GM12865 (cell line): ENCODE results near the gene CPEB3.
"Not testable (repeated sequence)": the region's sequence is repeated elsewhere in the genome, so short reads cannot be mapped to it uniquely, and the experiment has no call there.

Experiments
- DNase-seq: peaks from one replicate; pipeline ENCODE4 v3.0.0; 2010; ENCODE audit warnings: low read depth
- H3K4me3 ChIP-seq: 2 replicates; pipeline ENCODE4 v1.5.1; 2011; ENCODE audit warnings: mild to moderate bottlenecking, low read depth, low read length, control low read depth
- TF ChIP-seq, protein P1 (sequence below): IDR thresholded peaks from 2 replicates; pipeline ENCODE4 v1.5.1; 2011; ENCODE audit warnings: low read length, control low read depth, low read depth, inconsistent platforms; ENCODE audit not compliant: insufficient read depth; ENCODE audit errors: missing control alignments

The CPEB3 gene

DNA sequence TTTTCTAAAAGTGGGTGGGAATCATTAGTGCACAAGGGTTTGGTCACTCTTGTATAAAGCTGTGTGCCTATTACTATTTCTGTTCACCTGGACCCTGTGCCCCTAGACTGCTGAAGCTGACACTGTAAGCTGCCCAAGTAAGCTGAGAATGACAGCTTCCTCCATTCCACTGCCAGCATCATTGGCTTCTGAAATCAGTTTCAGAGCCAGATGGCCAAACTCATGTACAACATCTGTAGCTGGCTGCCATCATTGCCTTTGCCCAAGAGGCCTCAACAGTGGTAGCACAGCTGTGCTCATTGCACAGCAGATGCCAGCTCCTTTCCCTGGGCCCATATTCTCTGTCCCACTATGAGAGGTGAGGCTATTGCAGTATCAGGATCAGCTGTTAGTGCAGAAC, 165.7 kb downstream of the CPEB3 start:
- no peak overlapping the region for H3K4me3 ChIP-seq
- no peak for DNase-seq
- TF ChIP-seq, protein P1, sequence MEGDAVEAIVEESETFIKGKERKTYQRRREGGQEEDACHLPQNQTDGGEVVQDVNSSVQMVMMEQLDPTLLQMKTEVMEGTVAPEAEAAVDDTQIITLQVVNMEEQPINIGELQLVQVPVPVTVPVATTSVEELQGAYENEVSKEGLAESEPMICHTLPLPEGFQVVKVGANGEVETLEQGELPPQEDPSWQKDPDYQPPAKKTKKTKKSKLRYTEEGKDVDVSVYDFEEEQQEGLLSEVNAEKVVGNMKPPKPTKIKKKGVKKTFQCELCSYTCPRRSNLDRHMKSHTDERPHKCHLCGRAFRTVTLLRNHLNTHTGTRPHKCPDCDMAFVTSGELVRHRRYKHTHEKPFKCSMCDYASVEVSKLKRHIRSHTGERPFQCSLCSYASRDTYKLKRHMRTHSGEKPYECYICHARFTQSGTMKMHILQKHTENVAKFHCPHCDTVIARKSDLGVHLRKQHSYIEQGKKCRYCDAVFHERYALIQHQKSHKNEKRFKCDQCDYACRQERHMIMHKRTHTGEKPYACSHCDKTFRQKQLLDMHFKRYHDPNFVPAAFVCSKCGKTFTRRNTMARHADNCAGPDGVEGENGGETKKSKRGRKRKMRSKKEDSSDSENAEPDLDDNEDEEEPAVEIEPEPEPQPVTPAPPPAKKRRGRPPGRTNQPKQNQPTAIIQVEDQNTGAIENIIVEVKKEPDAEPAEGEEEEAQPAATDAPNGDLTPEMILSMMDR = no peak

DNA sequence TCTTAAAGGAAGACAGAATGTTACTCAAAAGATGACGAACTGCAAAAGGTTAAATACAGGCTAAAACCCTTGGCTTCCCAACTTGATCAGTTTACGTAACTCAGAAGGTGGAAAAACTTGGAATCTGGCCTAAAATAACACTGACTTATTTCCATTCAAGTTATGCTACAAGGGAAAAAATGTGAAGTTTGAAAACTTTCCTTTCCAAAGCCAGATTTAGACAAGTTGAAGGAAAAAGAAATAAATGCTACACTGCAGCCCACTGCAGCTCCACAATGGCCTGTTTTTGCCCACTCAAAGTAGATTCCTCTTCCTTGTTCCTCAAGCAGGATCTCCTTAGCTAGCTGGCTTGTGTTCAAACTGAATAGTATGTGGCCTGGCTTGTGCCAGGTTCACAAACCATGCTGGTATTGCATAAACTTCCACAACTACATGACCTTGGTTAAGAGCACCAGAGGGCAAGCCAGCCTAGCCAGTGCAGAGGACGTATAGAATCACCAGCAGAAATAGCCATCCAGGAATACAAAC, 166.2 kb downstream of the CPEB3 start:
- DNase-seq = no peak
- TF ChIP-seq, protein P1 = no peak
- no peak overlapping the region for H3K4me3 ChIP-seq

DNA sequence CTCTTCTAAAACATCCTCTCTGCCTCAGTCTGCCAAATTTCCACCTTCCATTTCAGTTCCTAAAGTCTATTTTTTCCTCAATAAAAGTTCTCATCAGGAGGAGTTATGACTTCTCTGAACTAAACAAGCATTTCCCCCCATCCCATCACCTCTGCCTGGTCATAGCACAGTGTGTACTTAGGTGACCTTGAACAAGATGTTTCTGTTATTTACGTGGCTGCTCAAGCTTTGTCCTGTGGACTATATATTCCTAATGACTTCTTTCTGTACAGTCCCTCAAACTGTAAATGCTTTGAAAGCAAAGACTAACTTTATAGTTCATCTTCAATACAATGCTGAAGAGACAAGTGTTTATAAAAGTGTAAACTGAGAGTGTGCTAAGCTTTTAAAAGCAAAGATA, 166.9 kb downstream of the CPEB3 start:
- no peak overlapping the region for H3K4me3 ChIP-seq
- TF ChIP-seq, protein P1 = no peak
- DNase-seq = no peak

DNA sequence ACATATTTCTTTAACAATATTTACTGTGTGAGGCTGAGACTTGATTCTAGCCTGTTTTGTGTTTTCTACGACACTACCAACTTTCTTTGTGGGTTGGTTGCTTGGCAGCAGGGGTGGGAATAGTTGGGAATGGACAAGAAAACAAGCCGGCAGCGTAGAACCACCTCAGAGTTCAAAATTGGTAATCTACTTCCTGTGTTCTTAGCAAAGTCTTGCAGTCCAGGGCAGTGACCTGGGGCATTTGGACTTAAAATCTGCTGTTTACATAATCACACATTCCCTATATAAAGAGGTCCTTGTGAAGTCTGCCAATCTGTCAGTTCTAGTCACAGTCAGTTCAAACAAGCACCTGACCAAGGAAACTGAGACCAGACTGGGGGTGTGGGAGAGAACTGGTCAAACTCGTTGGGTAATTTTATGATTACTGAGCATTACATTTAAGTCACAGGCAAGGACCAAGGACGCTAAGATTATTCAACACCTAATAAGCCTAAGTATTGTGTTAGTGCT, 167.9 kb downstream of the CPEB3 start:
- no peak overlapping the region for H3K4me3 ChIP-seq
- no peak for DNase-seq
- TF ChIP-seq, protein P1 = no peak

DNA sequence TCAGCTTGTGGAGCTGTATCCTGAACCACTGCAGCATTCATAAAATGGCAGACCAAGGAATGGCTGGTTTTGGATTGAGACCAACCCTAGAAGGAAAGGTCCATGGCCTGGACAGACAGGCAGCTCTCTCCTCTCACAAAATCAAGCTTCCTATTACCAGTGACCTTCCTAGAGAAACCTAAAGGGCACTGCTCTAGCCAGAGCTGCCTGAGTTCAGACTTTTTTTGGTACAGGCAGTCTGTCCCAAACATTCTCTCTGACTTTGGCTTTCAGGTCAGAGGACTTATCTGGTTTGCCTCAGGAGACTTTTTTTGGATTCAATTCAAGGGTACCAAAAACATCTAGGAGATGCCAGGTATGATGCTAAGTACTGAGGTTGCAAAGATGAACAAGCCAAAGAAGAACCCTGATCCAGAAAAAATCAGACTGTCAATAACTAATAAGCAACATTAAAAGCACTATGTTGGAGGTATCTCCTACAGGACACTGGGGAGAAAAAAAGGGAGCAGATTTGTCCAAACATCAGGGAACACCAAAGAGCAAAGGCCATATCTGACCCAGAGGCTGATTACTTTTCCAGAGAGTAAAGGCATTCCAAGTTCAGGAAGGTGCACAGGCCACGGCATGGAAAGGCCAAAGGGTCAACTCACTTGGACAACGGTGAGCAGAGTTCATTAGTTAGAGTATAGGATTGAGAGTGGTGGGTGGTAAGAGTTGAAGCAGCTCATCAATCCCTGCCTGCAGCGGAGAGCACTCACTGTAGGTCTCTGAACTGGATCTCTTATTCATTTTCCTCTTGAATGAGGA, 169.0 kb downstream of the CPEB3 start:
- TF ChIP-seq, protein P1 = no peak
- DNase-seq = no peak
- no peak overlapping the region for H3K4me3 ChIP-seq

DNA sequence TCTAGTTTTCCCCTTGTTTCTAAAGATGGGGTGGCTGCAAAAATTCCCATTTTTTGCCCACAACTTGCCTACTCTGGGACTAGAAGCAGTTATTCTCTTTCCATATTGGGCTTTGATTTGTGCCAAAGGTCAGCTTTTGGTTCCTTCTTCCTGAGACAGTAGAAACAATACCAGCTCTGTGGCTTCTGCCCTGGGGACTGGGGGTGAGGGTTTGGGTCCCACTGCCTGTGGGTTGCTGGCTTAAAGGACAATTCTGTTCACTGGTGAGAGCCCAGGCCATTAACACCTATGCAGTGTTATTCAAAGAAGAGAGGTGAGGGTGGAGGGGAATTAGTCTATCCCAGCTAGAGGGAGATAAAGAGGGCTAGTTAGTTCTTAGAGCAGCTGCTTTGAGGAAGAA, 171.5 kb downstream of the CPEB3 start:
- no peak for DNase-seq
- TF ChIP-seq, protein P1 = no peak
- no peak overlapping the region for H3K4me3 ChIP-seq

DNA sequence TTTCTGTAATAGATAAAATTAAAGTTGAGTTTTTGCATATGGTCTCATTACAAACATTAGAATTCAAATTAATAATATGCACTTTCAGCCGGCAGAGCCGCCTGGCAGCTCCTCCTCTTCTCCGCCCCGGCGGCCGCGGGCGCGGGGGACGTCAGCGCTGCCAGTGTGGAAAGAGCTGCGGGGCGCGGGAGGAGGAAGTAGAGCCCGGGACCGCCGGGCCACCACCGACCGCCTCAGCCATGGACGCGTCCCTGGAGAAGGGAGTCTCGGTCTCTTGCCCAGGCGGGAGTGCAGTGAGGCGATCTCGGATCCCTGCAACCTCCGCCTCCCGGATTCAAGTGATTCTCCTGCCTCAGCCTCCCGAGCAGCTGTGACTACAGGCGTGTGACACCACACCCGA, 176.0 kb downstream of the CPEB3 start:
- H3K4me3 ChIP-seq, DNase-seq: not testable (repeated sequence)
